Lung (tissue), 12 donors: Measurements from ENCODE around the gene C16orf92. TPM values are rescaled to one million over a fixed set of nuclear protein-coding genes. Genes with fewer than 3 reads are reported as not detected.

Source experiments
- ATAC-seq: fragments of 200-7000 bp; cut with Tn5 transposase; one replicate; pipeline ENCODE4 v1.9.1; 2020; ENCODE audit warnings: moderate number of reproducible peaks; ENCODE audit not compliant: insufficient read depth, low FRiP score
- DNase-seq, 3 donors: peaks; one replicate each; pipeline ENCODE4 v3.0.0-alpha.2; 2013 to 2017
- H3K27ac ChIP-seq, 2 donors: one replicate each; pipeline ENCODE4 v1.5.1; 2013; ENCODE audit warnings: mild to moderate bottlenecking in 2 of 2, moderate library complexity in 2 of 2, control low read depth in 1 of 2, inconsistent platforms in 1 of 2, low read depth in 1 of 2, low read length in 1 of 2
- H3K27me3 ChIP-seq, 3 donors: one replicate each; pipeline ENCODE4 v1.5.1; 2013; ENCODE audit warnings: low read length in 2 of 3; ENCODE audit not compliant: control insufficient read depth in 3 of 3, insufficient read depth in 3 of 3
- H3K36me3 ChIP-seq, 4 donors: one replicate each; pipeline ENCODE4 v1.5.1; 2013; ENCODE audit warnings: low read length in 4 of 4, mild to moderate bottlenecking in 1 of 4, moderate library complexity in 1 of 4; ENCODE audit not compliant: control insufficient read depth in 4 of 4, insufficient read depth in 4 of 4
- H3K4me1 ChIP-seq, 5 donors: one replicate each; pipeline ENCODE4 v1.5.1; 2013; ENCODE audit warnings: low read length in 5 of 5, mild to moderate bottlenecking in 2 of 5, moderate library complexity in 1 of 5; ENCODE audit not compliant: control insufficient read depth in 5 of 5, insufficient read depth in 5 of 5
- H3K4me3 ChIP-seq: one replicate; pipeline ENCODE4 v1.5.1; 2013; ENCODE audit warnings: mild to moderate bottlenecking, control low read depth, moderate library complexity
- H3K9ac ChIP-seq, 2 donors: one replicate each; pipeline ENCODE4 v1.5.1; 2013; ENCODE audit warnings: low read length in 2 of 2, control low read depth in 1 of 2; ENCODE audit not compliant: insufficient read depth in 1 of 2
- H3K9me3 ChIP-seq, 4 donors: one replicate each; pipeline ENCODE4 v1.5.1; 2013; ENCODE audit warnings: low read length in 3 of 4, mild to moderate bottlenecking in 1 of 4, moderate library complexity in 1 of 4; ENCODE audit not compliant: control insufficient read depth in 4 of 4, insufficient read depth in 3 of 4
- WGBS, 2 donors: extraction: QIAGEN DNeasy Blood & Tissue Kit; methylation state at CpG; one replicate each; pipeline ENCODE4 v1.1.7; 2013; 5-methylcytosine and 5-hydroxymethylcytosine counted together
- polyA plus RNA-seq, 2 donors: library from polyadenylated mRNA; stranded (reverse); fragments of 200-250 nt; gene quantifications; one replicate each; pipeline ENCODE4 v1.2.1, GENCODE V29; 2013
- total RNA-seq, 2 donors: library from RNA; depleted of rRNA in 1 of 2; stranded (reverse); fragments of >200 nt in 1 of 2; gene quantifications; one replicate each; pipeline ENCODE4 v1.2.1, GENCODE V29; 2014 to 2021
- TF ChIP-seq, protein P1 (sequence below): IDR thresholded peaks from 2 replicates; pipeline ENCODE4 v1.5.1; 2012; ENCODE audit warnings: mild to moderate bottlenecking; ENCODE audit errors: control extremely low read depth, extremely low read depth
- donor health status: control.
- donor health status: control.
- donor health status: Bipolar disorder and iron deficiency.
- donor health status: healthy.
- donor health status: DM: yes; HTN: yes; CAD: no.

C16orf92 gene
- total and polyA plus RNA-seq, 4 donors, result not detected

DNA sequence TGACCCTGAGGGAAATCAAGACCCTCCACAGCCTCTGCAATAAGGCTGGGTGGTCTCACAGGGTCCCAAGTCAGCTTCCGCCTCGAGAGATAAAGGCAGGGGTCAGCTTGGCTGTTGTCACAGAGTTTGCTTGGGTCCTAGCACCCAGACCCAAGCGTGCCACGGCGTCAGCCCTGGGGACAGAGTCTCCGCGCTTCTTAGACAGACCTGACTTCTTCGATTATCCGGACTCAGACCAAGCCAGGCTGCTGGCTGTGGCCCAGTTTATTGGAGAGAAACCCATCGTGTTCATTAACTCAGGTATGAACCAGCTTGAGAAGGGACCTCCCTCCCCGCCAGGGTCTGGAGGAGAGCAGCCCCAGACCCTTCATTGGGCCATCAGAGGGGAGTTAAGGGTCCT lies 588 bp downstream of the C16orf92 start:
- Histone ChIP-seq H3K9ac (no peak overlapping the region), H3K9me3 (no peaks in the 10 kb centered on the region), H3K27ac (no peak overlapping the region), H3K36me3 (no peaks in the 10 kb centered on the region), H3K27me3 (peaks cover 0 to 16% (median 2%) of the 10 kb centered on the region in 3 donors), H3K4me1 (peaks cover 0 to 16% (median 0%) of the 10 kb centered on the region in 5 donors), H3K4me3 (no peak overlapping the region)
- TF ChIP-seq, protein P1, sequence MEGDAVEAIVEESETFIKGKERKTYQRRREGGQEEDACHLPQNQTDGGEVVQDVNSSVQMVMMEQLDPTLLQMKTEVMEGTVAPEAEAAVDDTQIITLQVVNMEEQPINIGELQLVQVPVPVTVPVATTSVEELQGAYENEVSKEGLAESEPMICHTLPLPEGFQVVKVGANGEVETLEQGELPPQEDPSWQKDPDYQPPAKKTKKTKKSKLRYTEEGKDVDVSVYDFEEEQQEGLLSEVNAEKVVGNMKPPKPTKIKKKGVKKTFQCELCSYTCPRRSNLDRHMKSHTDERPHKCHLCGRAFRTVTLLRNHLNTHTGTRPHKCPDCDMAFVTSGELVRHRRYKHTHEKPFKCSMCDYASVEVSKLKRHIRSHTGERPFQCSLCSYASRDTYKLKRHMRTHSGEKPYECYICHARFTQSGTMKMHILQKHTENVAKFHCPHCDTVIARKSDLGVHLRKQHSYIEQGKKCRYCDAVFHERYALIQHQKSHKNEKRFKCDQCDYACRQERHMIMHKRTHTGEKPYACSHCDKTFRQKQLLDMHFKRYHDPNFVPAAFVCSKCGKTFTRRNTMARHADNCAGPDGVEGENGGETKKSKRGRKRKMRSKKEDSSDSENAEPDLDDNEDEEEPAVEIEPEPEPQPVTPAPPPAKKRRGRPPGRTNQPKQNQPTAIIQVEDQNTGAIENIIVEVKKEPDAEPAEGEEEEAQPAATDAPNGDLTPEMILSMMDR, result no peak
- DNase-seq (no peak), ATAC-seq (no peak)
- WGBS, 2 donors, result 80 to 85% methylated on average over 11 of the region's 11 CpGs

- TF ChIP-seq, protein P1, result no peak
- Histone ChIP-seq H3K4me3 (no peak overlapping the region), H3K4me1 (peaks cover 0 to 19% (median 0%) of the 10 kb centered on the region in 5 donors), H3K9ac (no peak overlapping the region), H3K27ac (no peak overlapping the region), H3K36me3 (no peaks in the 10 kb centered on the region), H3K9me3 (no peaks in the 10 kb centered on the region), H3K27me3 (peaks cover 0 to 18% (median 2%) of the 10 kb centered on the region in 3 donors)
- DNase-seq (no peak), ATAC-seq (no peak)
- 72 to 82% methylated on average over 16 of the region's 16 CpGs for WGBS, 2 donors
These were observed 1.5 kb downstream of the C16orf92 start for GRCh38 chr16:30024451-30024850.

DNA sequence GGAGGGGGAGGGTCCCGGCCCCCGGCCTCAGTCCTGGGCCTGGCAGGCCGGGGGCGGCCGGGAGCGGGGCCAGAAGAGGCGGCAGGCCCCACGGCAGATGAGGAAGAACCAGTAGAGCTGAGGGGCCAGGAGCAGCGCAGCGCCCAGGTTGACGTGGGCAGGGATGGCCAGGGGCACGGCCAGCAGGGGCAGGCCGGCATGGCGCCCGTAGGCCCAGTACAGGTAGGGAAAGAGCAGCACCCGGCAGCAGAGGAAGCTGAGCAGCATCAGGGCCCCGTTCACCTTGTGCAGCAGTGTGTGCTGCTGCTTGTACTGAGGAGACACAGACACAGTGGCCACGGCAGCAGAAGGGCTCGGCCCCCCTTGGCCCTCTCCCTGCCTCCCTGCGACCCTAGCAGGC lies 2.2 kb downstream of the C16orf92 start:
- H3K9me3 ChIP-seq, result no peaks in the 10 kb centered on the region
- H3K36me3 ChIP-seq, result no peaks in the 10 kb centered on the region
- H3K27ac ChIP-seq, result no peak overlapping the region
- H3K9ac ChIP-seq, result no peak overlapping the region
- H3K4me1 ChIP-seq, result peaks cover 0 to 19% (median 0%) of the 10 kb centered on the region in 5 donors
- TF ChIP-seq, protein P1, result no peak
- WGBS, 2 donors, result 64 to 76% methylated on average over 20 of the region's 20 CpGs
- H3K27me3 ChIP-seq, result peaks cover 0 to 24% (median 2%) of the 10 kb centered on the region in 3 donors
- DNase-seq (no peak), ATAC-seq (no peak)
- H3K4me3 ChIP-seq, result no peak overlapping the region

DNA sequence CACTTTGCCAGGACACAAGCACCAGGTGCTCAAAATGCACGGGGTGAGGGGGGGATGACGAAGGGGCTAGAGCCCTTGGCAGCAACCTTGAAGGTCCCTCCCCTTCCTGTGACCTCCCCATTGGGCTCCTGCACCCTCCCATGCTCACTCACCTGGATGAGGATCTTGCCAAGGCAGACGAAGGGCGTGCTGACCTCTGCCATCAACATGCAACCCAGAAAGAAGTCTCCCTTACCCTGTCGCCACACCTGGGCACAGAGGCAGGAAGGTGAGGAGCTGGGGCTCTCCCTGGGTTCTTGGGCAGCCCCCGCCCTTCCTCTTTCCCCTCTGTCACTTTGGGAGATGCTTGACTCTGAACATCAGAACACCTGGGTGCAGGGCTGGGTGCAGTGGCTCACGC lies 2.6 kb downstream of the C16orf92 start:
- no peak for DNase-seq
- H3K27me3 ChIP-seq, result peaks cover 0 to 25% (median 2%) of the 10 kb centered on the region in 3 donors
- TF ChIP-seq, protein P1, result no peak

More for the DNA sequence above, 2.6 kb downstream of the C16orf92 start:
- ATAC-seq, result no peak
- H3K9ac ChIP-seq, result no peak overlapping the region
- no peaks in the 10 kb centered on the region for H3K36me3 ChIP-seq
- peaks cover 0 to 19% (median 0%) of the 10 kb centered on the region in 5 donors for H3K4me1 ChIP-seq
- H3K27ac ChIP-seq, result no peak overlapping the region
- WGBS, 2 donors, result 68 to 83% methylated on average over 7 of the region's 7 CpGs
- no peaks in the 10 kb centered on the region for H3K9me3 ChIP-seq
- no peak overlapping the region for H3K4me3 ChIP-seq
